Kidney (tissue), 14 donors: ENCODE results near the gene JAKMIP1. TPM values are rescaled to one million over a fixed set of nuclear protein-coding genes. Genes with fewer than 3 reads are reported as not detected.

Experiments used
- DNase-seq, 5 donors: peaks; one replicate each; pipeline ENCODE4 v3.0.0-alpha.2; 2013 to 2020
- FAIRE-seq: peaks from 2 replicates; lab custom pipeline; 2012; peaks lifted over from hg19 to GRCh38; lab: Jason Lieb, UNC
- H3K27ac ChIP-seq, 2 donors: one replicate each; pipeline ENCODE4 v1.7.0; 2013; ENCODE audit warnings: low read depth in 2 of 2, low read length in 2 of 2, inconsistent platforms in 1 of 2
- H3K27me3 ChIP-seq: one replicate; pipeline ENCODE4 v1.7.1; 2013; ENCODE audit warnings: low read length, inconsistent platforms; ENCODE audit not compliant: control insufficient read depth, insufficient read depth
- H3K36me3 ChIP-seq, 3 donors: one replicate each; pipeline versions ENCODE4 v1.7.0 to v1.7.1; 2013; ENCODE audit warnings: low read length in 3 of 3, control low read depth in 1 of 3, inconsistent platforms in 1 of 3; ENCODE audit not compliant: insufficient read depth in 3 of 3, control insufficient read depth in 2 of 3
- H3K4me1 ChIP-seq, 3 donors: one replicate each; pipeline versions ENCODE4 v1.7.0 to v1.7.1; 2013; ENCODE audit warnings: low read length in 3 of 3, inconsistent platforms in 1 of 3, low read depth in 1 of 3; ENCODE audit not compliant: control insufficient read depth in 2 of 3, insufficient read depth in 2 of 3
- H3K4me3 ChIP-seq, 3 donors: one replicate each; pipeline versions ENCODE4 v1.7.0 to v1.8.1; 2013; ENCODE audit warnings: low read length in 3 of 3, control low read depth in 1 of 3, inconsistent platforms in 1 of 3
- H3K9ac ChIP-seq, 3 donors: one replicate each; pipeline versions ENCODE4 v1.7.0 to v1.7.1; 2013; ENCODE audit warnings: low read length in 3 of 3, control low read depth in 1 of 3, inconsistent platforms in 1 of 3
- H3K9me3 ChIP-seq, 3 donors: one replicate each; pipeline versions ENCODE4 v1.7.0 to v1.7.1; 2013; ENCODE audit warnings: low read length in 3 of 3, control low read depth in 1 of 3, inconsistent platforms in 1 of 3; ENCODE audit not compliant: control insufficient read depth in 2 of 3, insufficient read depth in 1 of 3
- CTCF ChIP-seq: IDR thresholded peaks from 3 replicates; pipeline ENCODE4 v1.5.1; 2012; ENCODE audit warnings: mild to moderate bottlenecking, moderate library complexity, borderline replicate concordance; ENCODE audit not compliant: insufficient read depth; ENCODE audit errors: extremely low read depth
- intact Hi-C: fragments of 100-400 bp; cut with DNase I; formaldehyde crosslinking; loops from one replicate; pipeline ENCODE4 v1.11.1; 2022
- polyA plus RNA-seq: library from polyadenylated mRNA; stranded (reverse); fragments of 350-450 nt; fragmentation: Illumina TruSeq; extraction: RNeasy Lipid Tissue Mini Kit (QIAGEN cat#74804); gene quantifications from one replicate; pipeline ENCODE4 v1.2.3, GENCODE V29; 2014; ENCODE audit warnings: low read depth, low replicate concordance; ENCODE audit not compliant: insufficient read depth
- total RNA-seq: library from RNA; stranded (reverse); fragmentation: NEBNext Ultra II Directional; extraction: Animal tissue kit (Norgen Biotek cat#: 25700); gene quantifications from one replicate; pipeline ENCODE4 v1.2.1, GENCODE V29; 2021
- donor health status: control.
- donor health status: control.
- donor health status: control.
- donor health status: control.
- donor health status: control.
- donor health status: DM: yes; HTN: yes; CAD: no.
- donor health status: Normal renal cell carcinoma (clear cell type).

The JAKMIP1 gene
- total and polyA plus RNA-seq, 2 donors from 2014 or later: 0.69 TPM; not detected in 1

GRCh38 chr4:6017030-6017429 lies 183.3 kb downstream of the JAKMIP1 start:
- no peak overlapping the region for H3K9ac ChIP-seq
- FAIRE-seq (no peak), DNase-seq (no peak)
- H3K4me1 ChIP-seq: no peaks in the 10 kb centered on the region
- no peak overlapping the region for H3K27ac ChIP-seq
- no peak for TF ChIP-seq CTCF
- no peaks in the 10 kb centered on the region for H3K36me3 ChIP-seq
- intact Hi-C loops: no loop called here
- no peaks in the 10 kb centered on the region for H3K27me3 ChIP-seq
- no peak overlapping the region for H3K4me3 ChIP-seq
- H3K9me3 ChIP-seq: no peaks in the 10 kb centered on the region

GRCh38 chr4:6013564-6013963 lies 186.8 kb downstream of the JAKMIP1 start:
- peaks cover 10% of the 10 kb centered on the region for H3K27me3 ChIP-seq
- H3K9ac ChIP-seq: no peak overlapping the region
- DNase-seq: peak in 1 of 5 donors; percentile 37
- FAIRE-seq: no peak
- TF ChIP-seq CTCF: no peak
- no peaks in the 10 kb centered on the region for H3K9me3 ChIP-seq
- H3K4me1 ChIP-seq: no peaks in the 10 kb centered on the region
- intact Hi-C loops: no loop called here
- no peak overlapping the region for H3K4me3 ChIP-seq
- H3K36me3 ChIP-seq: no peaks in the 10 kb centered on the region
- no peak overlapping the region for H3K27ac ChIP-seq

GRCh38 chr4:6012200-6012599 lies 188.1 kb downstream of the JAKMIP1 start:
- DNase-seq: no peak
- Histone ChIP-seq H3K27ac (no peak overlapping the region), H3K36me3 (no peaks in the 10 kb centered on the region), H3K4me3 (no peak overlapping the region), H3K9ac (no peak overlapping the region), H3K4me1 (no peaks in the 10 kb centered on the region), H3K9me3 (no peaks in the 10 kb centered on the region), H3K27me3 (peaks cover 17% of the 10 kb centered on the region)
- no peak for TF ChIP-seq CTCF
- intact Hi-C loops: no loop called here
- no peak for FAIRE-seq

GRCh38 chr4:6011686-6012085 lies 188.7 kb downstream of the JAKMIP1 start:
- no peak for FAIRE-seq
- H3K9me3 ChIP-seq: no peaks in the 10 kb centered on the region
- H3K36me3 ChIP-seq: no peaks in the 10 kb centered on the region
- no peak overlapping the region for H3K9ac ChIP-seq
- H3K27ac ChIP-seq: no peak overlapping the region
- peak; percentile 1 for TF ChIP-seq CTCF
- intact Hi-C loops: no loop called here
- DNase-seq: peak in 2 of 5 donors; percentile 40 to 80
- H3K4me1 ChIP-seq: no peaks in the 10 kb centered on the region
- peaks cover 22% of the 10 kb centered on the region for H3K27me3 ChIP-seq
- no peak overlapping the region for H3K4me3 ChIP-seq
